Upper lobe of left lung (tissue), 4 donors: ENCODE measurements around the gene POLK.

ENCODE experiments used
- EP300 ChIP-seq, 4 donors: sonication (generic); formaldehyde crosslinking; IDR thresholded peaks; one replicate each; pipeline ENCODE4 v1.5.1; 2017; ENCODE audit warnings: antibody characterized with exemption in 4 of 4, control low read depth in 2 of 4
- POLR2AphosphoS5 ChIP-seq, 2 donors: sonication (generic); formaldehyde crosslinking; IDR thresholded peaks; one replicate each; pipeline ENCODE4 v1.5.1; 2017; ENCODE audit warnings: antibody characterized with exemption in 2 of 2
- TF ChIP-seq, protein P1 (sequence below), 6 experiments: fragments of 450-650 bp in 4 of 6; fragments of 200-600 bp in 2 of 6; sonication (generic) in 2 of 6; IDR thresholded peaks; one replicate each; pipeline ENCODE4 v1.5.1; 2016 to 2019; ENCODE audit warnings: antibody characterized with exemption in 6 of 6

DNA sequence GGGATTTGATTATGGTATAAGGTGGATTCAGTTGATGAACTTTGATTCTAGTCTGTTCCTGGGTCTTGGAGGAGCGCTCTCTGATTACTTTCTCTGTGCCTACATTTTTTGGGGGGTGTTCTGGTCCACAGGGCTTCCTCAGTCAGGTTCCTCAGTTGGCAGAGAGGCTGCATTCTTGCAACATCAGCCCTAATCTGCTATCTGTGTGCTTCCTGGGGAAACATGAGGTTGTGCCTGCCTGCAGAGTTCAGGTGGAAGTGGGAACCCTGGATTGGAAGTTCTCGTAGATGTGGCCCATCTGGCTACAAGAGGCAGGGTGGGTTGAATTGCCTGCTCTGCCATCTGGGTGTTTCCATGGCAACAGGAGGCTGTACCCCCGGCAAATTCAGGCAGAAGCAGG lies 24.5 kb downstream of the POLK start:
- TF ChIP-seq, protein P1, sequence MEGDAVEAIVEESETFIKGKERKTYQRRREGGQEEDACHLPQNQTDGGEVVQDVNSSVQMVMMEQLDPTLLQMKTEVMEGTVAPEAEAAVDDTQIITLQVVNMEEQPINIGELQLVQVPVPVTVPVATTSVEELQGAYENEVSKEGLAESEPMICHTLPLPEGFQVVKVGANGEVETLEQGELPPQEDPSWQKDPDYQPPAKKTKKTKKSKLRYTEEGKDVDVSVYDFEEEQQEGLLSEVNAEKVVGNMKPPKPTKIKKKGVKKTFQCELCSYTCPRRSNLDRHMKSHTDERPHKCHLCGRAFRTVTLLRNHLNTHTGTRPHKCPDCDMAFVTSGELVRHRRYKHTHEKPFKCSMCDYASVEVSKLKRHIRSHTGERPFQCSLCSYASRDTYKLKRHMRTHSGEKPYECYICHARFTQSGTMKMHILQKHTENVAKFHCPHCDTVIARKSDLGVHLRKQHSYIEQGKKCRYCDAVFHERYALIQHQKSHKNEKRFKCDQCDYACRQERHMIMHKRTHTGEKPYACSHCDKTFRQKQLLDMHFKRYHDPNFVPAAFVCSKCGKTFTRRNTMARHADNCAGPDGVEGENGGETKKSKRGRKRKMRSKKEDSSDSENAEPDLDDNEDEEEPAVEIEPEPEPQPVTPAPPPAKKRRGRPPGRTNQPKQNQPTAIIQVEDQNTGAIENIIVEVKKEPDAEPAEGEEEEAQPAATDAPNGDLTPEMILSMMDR (IDR thresholded peaks at IDR 0.05), result no peak
- TF ChIP-seq EP300 (IDR thresholded peaks at IDR 0.05), result no peak
- no peak for TF ChIP-seq POLR2AphosphoS5 (IDR thresholded peaks at IDR 0.05)
